ENCODE results near the gene NEUROD2.

GRCh38 chr17:39617446-39618245 is 9.9 kb upstream of the NEUROD2 start:
- TF ChIP-seq CTCF (IDR thresholded peaks at IDR 0.05) (no peak), POLR2A (IDR thresholded peaks at IDR 0.05) (no peak), POLR2AphosphoS5 (IDR thresholded peaks at IDR 0.05) (no peak), EP300 (IDR thresholded peaks at IDR 0.05) (no peak)
